GM18951 (cell line): ENCODE measurements around the gene PADI6.
"Not testable (repeated sequence)": the region's sequence is repeated elsewhere in the genome, so short reads cannot be mapped to it uniquely, and the experiment has no call there.

Source experiments
- POLR2A ChIP-seq: IDR thresholded peaks from 4 replicates; pipeline ENCODE4 v1.6.1; 2011; ENCODE audit warnings: mild to moderate bottlenecking; ENCODE audit not compliant: insufficient read length, insufficient read depth; ENCODE audit errors: extremely low read depth
- in situ Hi-C: fragments of 300-500 bp; cut with MboI; formaldehyde crosslinking; loops from one replicate; pipeline ENCODE4 v1.12.0; 2022; ENCODE audit warnings: low sequenced_read_pairs, mixed read lengths, inconsistent platforms; ENCODE audit not compliant: unreplicated experiment

Gene PADI6

DNA sequence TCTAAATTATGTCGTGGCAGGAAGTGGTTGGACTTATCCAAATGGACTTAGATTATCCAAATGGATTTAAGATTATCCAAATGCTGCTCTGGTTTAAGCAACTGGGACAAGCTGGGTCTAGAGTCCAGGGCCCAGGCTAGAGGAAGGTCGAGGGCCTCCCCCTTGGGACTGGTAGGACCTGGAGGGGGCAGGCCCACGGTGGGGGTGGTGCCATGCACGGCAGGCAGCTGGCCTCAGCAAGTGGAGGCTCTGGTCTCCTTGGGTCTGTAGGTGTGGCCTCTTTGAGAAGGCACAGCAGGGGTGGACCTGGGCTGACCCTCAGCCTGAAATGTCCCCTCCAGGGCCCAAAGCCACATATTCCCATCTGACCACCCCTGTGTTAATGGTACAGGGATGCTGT lies 29.8 kb downstream of the PADI6 start:
- in situ Hi-C loops, result no loop called here
- no peak for TF ChIP-seq POLR2A

GRCh38 chr1:17403081-17403480 lies 31.1 kb downstream of the PADI6 start:
- no peak for TF ChIP-seq POLR2A
- in situ Hi-C loops, result no loop called here

DNA sequence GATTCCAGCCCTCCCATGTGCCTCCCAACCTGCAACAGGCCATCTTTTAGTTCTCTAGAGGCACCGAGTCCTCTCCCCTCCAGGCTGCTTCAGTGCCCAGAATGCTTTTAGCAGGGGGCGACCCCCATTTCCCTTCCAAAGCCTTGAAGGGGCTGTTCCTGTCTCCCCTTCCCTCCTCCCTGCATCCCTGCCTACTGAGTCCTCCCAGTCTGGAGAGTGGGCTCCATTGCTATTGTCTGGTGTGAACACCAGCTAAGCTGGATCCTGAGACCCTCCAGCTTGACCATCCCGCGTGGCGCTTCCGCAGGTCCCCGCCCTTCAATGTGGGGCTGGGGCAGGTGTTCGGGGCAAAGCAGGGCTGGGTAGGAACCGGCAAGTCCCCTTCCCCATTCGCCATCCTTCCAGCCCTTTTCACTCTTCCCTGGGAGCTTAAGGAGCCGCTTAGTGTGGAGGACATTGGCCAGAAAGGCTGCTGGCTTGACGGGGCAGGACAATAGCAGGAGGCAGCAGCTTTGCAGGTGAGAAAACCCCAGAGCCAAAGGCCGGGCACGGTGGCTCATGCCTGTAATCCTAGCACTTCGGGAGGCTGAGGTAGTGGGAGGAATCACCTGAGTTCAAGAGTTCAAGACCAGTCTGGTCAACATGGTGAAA lies 32.2 kb downstream of the PADI6 start:
- TF ChIP-seq POLR2A, result no peak
- in situ Hi-C loops, result no loop called here

DNA sequence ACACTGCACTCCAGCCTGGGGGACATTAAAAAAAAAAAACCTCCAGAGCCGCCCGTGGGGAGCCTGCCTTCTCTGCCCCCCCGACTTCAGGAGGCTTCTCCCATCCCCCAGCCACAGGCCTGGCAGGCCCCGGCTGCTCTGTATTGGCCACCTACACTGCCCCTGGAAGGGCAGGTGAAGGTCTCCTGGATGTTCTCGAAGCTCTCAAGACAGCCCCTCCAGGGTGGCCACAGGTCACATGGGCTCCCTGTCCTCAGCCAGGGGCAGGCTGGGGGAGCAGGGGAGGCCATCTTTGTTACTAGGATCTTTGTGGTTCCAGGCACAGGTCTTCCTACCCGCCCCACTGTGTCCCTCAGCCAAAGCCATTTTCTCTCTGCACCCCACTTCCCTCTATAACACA lies 32.8 kb downstream of the PADI6 start:
- TF ChIP-seq POLR2A, result no peak
- in situ Hi-C loops, result no loop called here

DNA sequence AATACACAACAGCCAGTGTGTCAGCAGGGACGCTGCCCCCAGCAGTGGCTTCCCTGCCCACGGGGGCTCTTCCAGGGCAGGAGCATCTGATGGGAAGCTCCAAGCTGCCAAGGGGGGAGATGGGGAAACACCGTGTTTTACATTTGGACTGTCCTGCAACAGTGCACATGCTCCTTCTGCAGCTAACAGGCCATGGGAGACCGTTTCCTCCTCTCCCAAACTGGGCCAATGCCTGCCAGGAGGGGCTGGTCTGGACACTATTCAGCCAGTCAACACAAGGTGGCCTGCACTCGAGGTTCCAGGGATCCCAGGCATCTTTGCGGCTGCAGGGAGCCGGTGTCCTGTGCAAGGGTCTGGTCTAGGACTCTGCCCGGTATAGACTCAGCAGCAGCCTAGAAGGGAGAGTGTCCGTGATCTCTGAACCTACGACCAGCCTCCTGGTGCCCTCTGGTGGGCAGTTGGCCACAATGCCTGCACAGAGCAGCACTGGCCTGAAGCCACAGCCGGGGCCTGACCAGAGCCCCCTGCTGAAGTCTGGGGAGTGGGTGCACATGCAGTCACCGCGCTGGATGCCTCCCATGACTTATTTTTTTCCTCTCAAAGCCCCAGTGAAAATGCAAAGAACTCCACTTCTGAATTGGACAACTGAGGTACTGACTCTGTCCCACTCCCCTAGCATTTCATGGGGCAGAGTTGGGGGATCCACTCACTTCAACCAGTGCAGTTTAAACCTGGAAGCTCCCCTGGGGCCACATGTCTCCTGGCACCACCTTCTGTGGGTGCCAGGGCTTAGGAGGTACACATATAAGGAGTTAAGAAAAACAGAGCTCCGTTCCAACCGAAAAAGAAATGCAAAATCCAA lies 34.1 kb downstream of the PADI6 start:
- in situ Hi-C loops, result no loop called here
- peak; percentile 30 for TF ChIP-seq POLR2A

DNA sequence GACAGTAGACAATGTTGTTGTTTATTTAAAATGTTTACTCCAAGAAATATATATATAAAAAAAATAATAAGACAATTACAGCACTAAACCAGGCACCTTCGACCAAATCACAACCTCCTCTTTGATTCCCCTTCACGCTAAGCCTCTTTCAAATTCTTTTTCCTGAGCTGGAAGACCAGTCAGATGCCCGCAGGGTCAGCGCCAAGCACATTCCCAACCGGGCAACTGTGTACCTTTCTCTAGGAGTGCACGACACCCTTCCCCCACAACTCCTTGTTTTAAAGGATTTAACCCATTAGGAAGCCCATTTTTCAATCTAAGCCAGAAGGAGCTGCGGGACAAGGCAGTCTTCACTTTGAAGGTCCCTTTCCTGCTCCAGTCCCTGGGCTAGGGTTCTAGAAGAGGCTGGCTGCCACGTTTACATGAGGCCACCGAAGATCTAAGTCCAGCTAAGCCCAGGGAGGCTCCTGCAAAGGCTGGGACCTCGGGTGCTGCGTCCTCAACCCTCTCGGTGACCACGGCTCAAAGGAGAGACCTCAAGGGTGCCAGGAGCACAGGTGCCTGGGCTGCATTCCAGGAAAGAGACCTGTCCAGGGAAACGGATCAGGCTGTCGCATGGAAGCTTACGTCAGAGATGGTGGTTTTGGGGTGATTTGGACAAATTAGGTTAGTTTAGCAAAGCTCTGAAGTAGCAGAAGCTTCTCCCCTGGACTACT lies 34.9 kb downstream of the PADI6 start:
- in situ Hi-C loops, result not testable (repeated sequence)

DNA sequence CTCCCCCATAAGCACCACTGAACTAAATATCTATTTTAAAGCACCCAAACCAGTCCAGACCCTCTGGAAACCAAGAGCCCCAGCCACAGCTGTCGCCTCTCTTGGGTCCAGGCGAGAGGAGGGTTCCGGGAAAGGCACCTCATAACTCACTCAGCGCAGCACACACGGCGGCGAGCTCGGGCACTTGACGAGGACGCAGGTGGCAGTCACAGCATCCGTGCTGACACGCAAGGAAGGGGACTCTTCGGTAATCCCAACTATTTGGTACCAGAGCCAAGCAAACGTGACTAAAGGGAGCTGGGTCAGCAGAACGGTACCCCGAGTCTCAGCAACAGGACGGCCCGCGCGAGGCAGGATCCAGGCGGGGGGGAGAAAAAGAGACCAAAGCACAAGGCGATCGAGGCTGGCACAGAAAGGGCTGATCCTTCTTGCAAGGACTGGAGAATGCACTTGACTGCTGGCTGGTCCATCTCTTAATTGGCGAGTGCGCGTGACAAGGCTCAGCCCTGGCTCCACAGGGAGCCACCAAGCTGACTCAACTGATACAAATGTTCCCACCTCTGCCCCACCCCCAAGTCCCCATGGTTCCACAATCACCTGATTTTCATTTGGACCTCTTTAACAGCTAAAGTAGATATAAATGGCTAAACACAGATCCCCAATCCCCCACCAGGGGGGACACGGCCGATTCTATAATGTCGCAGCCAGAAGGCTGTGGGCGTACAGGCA lies 36.0 kb downstream of the PADI6 start:
- in situ Hi-C loops, result not testable (repeated sequence)

DNA sequence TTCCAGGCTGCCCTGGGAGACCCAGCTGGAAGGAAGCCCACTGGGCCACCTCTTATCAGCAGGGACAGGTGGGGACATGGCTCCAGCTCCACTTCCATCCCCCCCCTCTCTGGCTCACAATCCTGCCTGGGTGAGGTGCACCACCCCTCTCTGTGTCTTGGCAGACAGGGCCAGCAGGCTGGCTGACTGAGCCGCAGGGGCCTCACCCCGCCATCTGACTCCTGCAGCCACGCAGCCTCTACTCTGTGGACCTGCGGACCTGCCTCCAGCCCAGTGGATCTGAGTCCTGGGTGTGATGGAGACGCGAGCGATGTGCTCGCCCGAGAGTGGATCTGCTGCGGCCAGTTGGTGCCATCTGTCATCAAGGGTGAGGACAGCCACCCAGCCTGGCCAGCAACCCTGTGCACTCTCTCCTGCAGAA lies 37.4 kb downstream of the PADI6 start:
- in situ Hi-C loops, result no loop called here
- TF ChIP-seq POLR2A, result no peak

DNA sequence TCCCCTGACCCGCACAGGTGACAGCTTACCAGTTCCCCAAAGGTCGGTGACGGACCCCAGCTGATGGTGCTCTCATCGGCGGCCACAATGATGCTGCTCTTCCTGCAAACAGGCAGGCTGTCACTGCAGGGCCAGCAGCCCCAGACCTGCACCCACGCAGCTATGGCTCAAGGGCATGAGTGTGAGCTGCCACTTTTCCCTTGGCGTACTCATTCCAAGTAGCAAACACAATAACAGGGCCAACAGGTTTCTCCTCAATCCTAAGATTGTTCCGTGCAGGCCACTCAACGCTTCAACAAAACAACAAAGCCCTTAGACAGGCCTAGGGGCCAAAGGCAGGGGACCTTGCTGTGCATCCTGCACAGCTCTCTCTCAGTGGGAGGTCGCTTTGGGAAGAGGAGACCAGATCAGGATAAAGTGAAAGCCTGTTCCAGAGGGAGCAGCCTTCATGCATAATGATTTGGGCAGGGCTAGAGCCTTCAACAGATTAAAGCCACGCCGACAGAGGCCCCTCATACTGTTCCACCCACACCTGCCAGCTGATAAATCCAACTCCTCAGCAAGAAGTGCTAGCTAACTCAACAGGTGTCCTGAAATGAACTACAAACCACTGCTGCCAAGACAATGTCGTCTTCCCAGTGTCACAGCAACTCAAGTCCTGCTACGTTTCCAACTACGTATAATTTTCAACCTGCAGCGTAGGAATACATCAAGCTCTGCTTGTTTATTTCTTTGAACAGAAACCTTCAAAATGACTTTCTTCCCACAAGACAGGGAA lies 40.3 kb downstream of the PADI6 start:
- in situ Hi-C loops, result no loop called here
- TF ChIP-seq POLR2A, result no peak

DNA sequence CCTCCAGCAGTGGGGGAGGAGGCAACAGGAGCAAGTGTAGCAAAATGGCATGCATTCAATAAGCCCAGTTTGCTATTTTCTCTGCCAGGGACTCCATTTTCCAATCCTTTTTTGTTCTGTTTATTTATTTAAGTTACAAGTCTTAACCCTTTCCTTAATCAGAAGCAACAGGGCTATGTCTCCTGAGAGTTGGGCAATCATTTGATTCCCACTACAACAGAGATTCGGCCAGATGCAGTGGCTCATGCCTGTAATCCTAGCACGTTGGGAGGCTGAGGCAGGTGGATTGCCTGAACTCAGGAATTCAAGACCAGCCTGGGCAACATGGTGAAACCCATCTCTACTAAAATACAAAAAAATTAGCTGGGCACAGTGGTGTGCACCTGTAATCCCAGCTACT lies 42.0 kb downstream of the PADI6 start:
- in situ Hi-C loops, result no loop called here
- TF ChIP-seq POLR2A, result no peak

DNA sequence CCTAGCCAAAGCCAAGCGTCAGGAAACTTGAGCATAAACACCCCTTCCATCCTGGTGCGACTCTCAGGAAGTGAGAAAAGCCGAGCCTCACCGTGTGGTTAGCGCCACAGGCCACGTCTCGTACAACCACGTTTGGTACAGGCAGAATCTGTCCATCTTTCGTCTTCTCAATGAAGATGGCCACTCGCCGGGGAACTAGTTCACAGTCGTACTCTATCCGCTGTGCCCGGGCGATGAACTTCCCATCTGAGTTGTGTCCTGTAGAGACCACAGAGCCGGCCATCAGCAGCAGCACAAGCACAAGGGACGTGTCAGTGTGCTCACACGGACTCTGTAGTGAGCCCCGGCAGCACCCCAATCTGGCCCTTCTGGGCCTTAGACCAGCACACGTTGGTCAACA lies 44.4 kb downstream of the PADI6 start:
- in situ Hi-C loops, result no loop called here
- no peak for TF ChIP-seq POLR2A

GRCh38 chr1:17419626-17420328 lies 47.8 kb downstream of the PADI6 start:
- in situ Hi-C loops, result no loop called here
- no peak for TF ChIP-seq POLR2A

DNA sequence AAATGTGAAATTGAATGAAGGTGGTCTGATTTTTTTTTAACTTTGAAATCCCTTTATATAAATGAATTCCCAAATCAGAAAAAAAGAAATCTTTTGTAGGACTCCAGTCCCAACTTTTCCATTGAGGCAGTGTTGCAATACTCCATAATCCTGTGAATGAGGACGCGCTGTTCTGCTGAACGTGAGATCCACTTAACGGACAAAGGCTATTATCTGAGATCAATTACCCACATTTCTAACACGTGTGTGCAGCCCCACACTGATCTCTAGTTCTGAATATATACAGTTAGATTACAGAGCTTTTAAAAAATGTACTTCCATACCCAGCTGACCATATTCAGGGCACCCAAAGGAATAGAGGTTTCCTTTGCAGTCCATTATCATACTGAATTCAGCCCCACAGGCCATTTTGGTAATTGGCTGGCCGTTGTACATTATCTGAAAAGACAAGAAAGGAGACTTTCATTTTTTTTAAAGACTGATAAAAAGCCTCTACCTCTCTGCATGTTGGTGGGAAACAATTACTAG lies 48.5 kb downstream of the PADI6 start:
- in situ Hi-C loops, result no loop called here
- no peak for TF ChIP-seq POLR2A
